PC-9 (cell line): ENCODE data around the gene ITGAX. TPM values are rescaled to one million over a fixed set of nuclear protein-coding genes. Genes with fewer than 3 reads are reported as not detected.

Source experiments
- BruUV-seq: library from RNA; stranded (reverse); fragments of 400-500 nt; replicated peaks from 2 replicates; lab custom pipeline; 2021; lab: Mats Ljungman, UMichigan
- CTCF ChIA-PET: fragments of 300-600 bp; sonication (Branson Sonifier 250); formaldehyde crosslinking; loops from one replicate; lab custom pipeline; 2022; ENCODE audit warnings: antibody characterized with exemption; lab: Charles Lee
- POLR2A ChIA-PET: fragments of 300-600 bp; sonication (Branson Sonifier 250); formaldehyde crosslinking; loops from one replicate; lab custom pipeline; 2022; ENCODE audit warnings: antibody characterized with exemption; ENCODE audit not compliant: unreplicated experiment; lab: Charles Lee
- DNase-seq, 2 experiments: peaks; one replicate each; pipeline versions ENCODE4 v3.0.0 to v3.0.0-alpha.2; 2015 to 2022; ENCODE audit warnings: mixed read lengths in 1 of 2
- H2AFZ ChIP-seq: fragments of 200-600 bp; sonication (generic); 2 replicates; pipeline ENCODE4 v1.8.1; 2017; ENCODE audit warnings: antibody characterized with exemption
- H3F3A ChIP-seq: fragments of 200-600 bp; sonication (generic); 2 replicates; pipeline ENCODE4 v1.8.1; 2017; ENCODE audit warnings: antibody characterized with exemption, mild to moderate bottlenecking, low read depth; ENCODE audit not compliant: insufficient read depth
- H3K27ac ChIP-seq: fragments of 200-600 bp; sonication (generic); 2 replicates; pipeline ENCODE4 v1.6.1; 2016; ENCODE audit warnings: mixed run types
- H3K27me3 ChIP-seq: fragments of 200-600 bp; sonication (generic); 2 replicates; pipeline ENCODE4 v1.6.1; 2016; ENCODE audit warnings: low read depth, mixed run types; ENCODE audit not compliant: insufficient read depth
- H3K36me3 ChIP-seq: fragments of 200-600 bp; sonication (generic); 2 replicates; pipeline ENCODE4 v1.6.1; 2016; ENCODE audit warnings: low read depth, mixed run types
- H3K4me1 ChIP-seq: fragments of 200-600 bp; sonication (generic); replicated peaks from 2 replicates; pipeline ENCODE4 v1.6.1; 2016; ENCODE audit warnings: mixed run types; ENCODE audit not compliant: insufficient read depth
- H3K4me2 ChIP-seq: fragments of 200-600 bp; sonication (generic); 2 replicates; pipeline ENCODE4 v1.6.1; 2017; ENCODE audit warnings: mixed run types
- H3K4me3 ChIP-seq: fragments of 200-600 bp; sonication (generic); 2 replicates; pipeline ENCODE4 v1.6.1; 2016; ENCODE audit warnings: mixed run types
- H3K79me2 ChIP-seq: fragments of 200-600 bp; sonication (generic); 2 replicates; pipeline ENCODE4 v1.6.1; 2017; ENCODE audit warnings: low read depth, mixed run types
- H3K9me2 ChIP-seq: fragments of 200-600 bp; sonication (generic); 2 replicates; pipeline ENCODE4 v1.8.1; 2017; ENCODE audit warnings: mild to moderate bottlenecking; ENCODE audit not compliant: insufficient read depth
- H3K9me3 ChIP-seq: fragments of 200-600 bp; sonication (generic); 2 replicates; pipeline ENCODE4 v1.8.1; 2016; ENCODE audit warnings: low read depth; ENCODE audit not compliant: insufficient read depth
- H4K20me1 ChIP-seq: fragments of 200-600 bp; sonication (generic); 2 replicates; pipeline ENCODE4 v1.8.1; 2017; ENCODE audit not compliant: insufficient read depth
- CTCF ChIP-seq: fragments of 200-600 bp; sonication (generic); conservative IDR thresholded peaks from 2 replicates; pipeline ENCODE4 v1.6.1; 2017; ENCODE audit warnings: mixed run types, antibody characterized with exemption, mild to moderate bottlenecking, moderate library complexity
- EZH2 ChIP-seq: fragments of 200-600 bp; sonication (generic); IDR thresholded peaks from 2 replicates; pipeline ENCODE4 v1.8.0; 2017; ENCODE audit warnings: antibody characterized with exemption, low read depth
- intact Hi-C: fragments of 100-400 bp; cut with micrococcal nuclease; formaldehyde crosslinking; loops from one replicate; pipeline ENCODE4 v1.10.0; 2022; ENCODE audit not compliant: unreplicated experiment
- total RNA-seq: library from RNA; stranded (reverse); gene quantifications from 2 replicates; pipeline ENCODE4 v1.2.3, GENCODE V29; 2021

ITGAX gene
- total RNA-seq, 1 experiment from 2014 or later, result 1.1 TPM

DNA sequence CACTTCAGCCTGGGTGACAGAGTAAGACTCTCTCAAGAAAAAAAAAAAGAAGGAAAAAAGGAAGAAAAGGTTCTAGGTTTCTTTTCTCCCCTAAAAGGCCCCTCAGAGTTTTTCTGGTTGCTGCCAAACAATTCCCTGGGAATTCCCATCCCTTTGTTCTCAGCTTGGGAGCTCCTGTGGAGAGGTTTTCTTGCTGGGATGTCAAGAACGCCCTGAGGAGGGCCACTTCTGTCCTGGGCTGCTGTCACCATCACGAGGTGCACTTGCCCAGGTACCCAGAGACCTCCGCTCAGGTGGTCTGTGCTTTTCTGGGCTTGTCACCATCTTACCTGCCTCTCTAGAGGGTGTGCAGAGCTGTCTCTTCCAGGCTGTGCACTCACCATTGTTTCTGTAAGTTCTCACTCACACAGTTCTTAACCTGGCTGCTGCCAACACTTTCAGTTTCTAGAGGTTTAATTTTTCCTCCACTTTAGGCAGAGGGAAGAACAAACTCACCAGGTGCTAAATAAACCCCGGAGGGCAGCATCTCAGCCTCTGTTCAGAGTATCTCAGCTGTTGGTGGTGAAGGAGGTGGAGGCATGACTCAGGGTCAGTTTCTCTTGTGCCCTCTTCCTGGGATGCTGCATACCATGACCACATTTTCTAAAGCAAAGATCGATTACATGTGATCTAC is 75.5 kb downstream of the ITGAX start:
- BruUV-seq, result no TSS peak
- Histone ChIP-seq H3K27ac (no peak overlapping the region), H3K9me3 (no peaks in the 10 kb centered on the region), H3K79me2 (no peaks in the 10 kb centered on the region), H3F3A (no peaks in the 10 kb centered on the region), H3K4me3 (no peak overlapping the region), H3K36me3 (no peaks in the 10 kb centered on the region), H3K4me1 (no peaks in the 10 kb centered on the region), H3K27me3 (0 out of 2 replicates have a peak, but pooled peaks cover 1% of the 10 kb centered on the region), H2AFZ (no peak overlapping the region), H3K4me2 (peak overlapping the region; percentile 15; the same call in 1 of the 2 replicates), H4K20me1 (no peaks in the 10 kb centered on the region), H3K9me2 (no peaks in the 10 kb centered on the region)
- TF ChIP-seq EZH2 (no peak), CTCF (no peak)
- peak in 1 of 2 experiments; percentile 45 for DNase-seq
- intact Hi-C loops, result no loop called here
- ChIA-PET POLR2A (interaction anchor here (0.6 kb wide), 1 partner anchor 346 kb away, joined by 18 read pairs; no protein-coding TSS in a partner anchor), CTCF (no interaction called here)

Other genes with a start within 250 kb of the ITGAX start
- 41.5 and 66.5 TPM in 2 replicates for gene BCKDK, start 246.8 kb upstream of the ITGAX start, total RNA-seq
- gene KAT8, start 237.5 kb upstream of the ITGAX start, total RNA-seq, result 81.4 and 84.3 TPM in 2 replicates
- gene PRSS8, start 219.4 kb upstream of the ITGAX start, total RNA-seq, result 147 and 154 TPM in 2 replicates
- gene PRSS36, start 205.1 kb upstream of the ITGAX start, total RNA-seq, result 4.1 and 6.8 TPM in 2 replicates
- gene FUS, start 175.0 kb upstream of the ITGAX start, total RNA-seq, result 429 and 637 TPM in 2 replicates
- 72.9 and 107 TPM in 2 replicates for gene PYCARD, start 152.4 kb upstream of the ITGAX start, total RNA-seq
- 0.09 TPM in 1 of 2 replicates, not detected in the other for gene TRIM72, start 141.1 kb upstream of the ITGAX start, total RNA-seq
- gene PYDC1, start 138.0 kb upstream of the ITGAX start, total RNA-seq, result not detected in 2 replicates
- gene ITGAM, start 95.2 kb upstream of the ITGAX start, total RNA-seq, result 0.90 and 1.3 TPM in 2 replicates
- not detected in 2 replicates for gene ITGAD, start 38.2 kb downstream of the ITGAX start, total RNA-seq
- gene COX6A2, start 73.2 kb downstream of the ITGAX start, total RNA-seq, result not detected in 2 replicates
- gene ZNF843, start 87.6 kb downstream of the ITGAX start, total RNA-seq, result 0.85 and 0.88 TPM in 2 replicates
- 18.6 and 21.4 TPM in 2 replicates for gene ARMC5, start 104.3 kb downstream of the ITGAX start, total RNA-seq
- gene TGFB1I1, start 117.0 kb downstream of the ITGAX start, total RNA-seq, result 9.0 and 15.3 TPM in 2 replicates
- 0.13 and 0.60 TPM in 2 replicates for gene SLC5A2, start 127.9 kb downstream of the ITGAX start, total RNA-seq
- gene RUSF1, start 153.2 kb downstream of the ITGAX start, total RNA-seq, result 86.7 and 94.7 TPM in 2 replicates
- gene AHSP, start 172.7 kb downstream of the ITGAX start, total RNA-seq, result not detected in 2 replicates